ENCODE measurements around the gene CBLB.

Gene CBLB

GRCh38 chr3:105899516-105899915, 30.7 kb upstream of the CBLB start:
- Histone ChIP-seq H2BK5ac (ENCODE audit: low read length) (no peak overlapping the region), H3K18ac (ENCODE audit: low read length) (no peak overlapping the region), H3K4me3 (ENCODE audit: low read length) (no peak overlapping the region), H3K27me3 (ENCODE audit: insufficient read depth, low read length, poor library complexity) (no peaks in the 10 kb centered on the region), H3K36me3 (ENCODE audit: control insufficient read depth, insufficient read depth, low read length) (no peaks in the 10 kb centered on the region), H3K23ac (ENCODE audit: low read length) (no peak overlapping the region), H2AK5ac (ENCODE audit: low read length) (no peak overlapping the region), H3K4me2 (ENCODE audit: low read length) (no peak overlapping the region), H3K79me1 (ENCODE audit: low read length) (no peaks in the 10 kb centered on the region), H3K56ac (ENCODE audit: low read length) (no peak overlapping the region), H3K4ac (ENCODE audit: low read depth, low read length) (no peak overlapping the region), H2BK15ac (replicated peaks; ENCODE audit: low read depth) (no peak overlapping the region), H3K4me1 (ENCODE audit: control insufficient read depth, low read depth, low read length) (no peaks in the 10 kb centered on the region), H3K27ac (ENCODE audit: low read depth, low read length) (no peak overlapping the region), H3K9ac (ENCODE audit: low read length) (no peak overlapping the region), H3K79me2 (ENCODE audit: control insufficient read depth, insufficient read depth, low read length) (no peaks in the 10 kb centered on the region), H4K8ac (ENCODE audit: low read depth, low read length) (no peak overlapping the region), H2BK120ac (ENCODE audit: low read depth, low read length) (no peak overlapping the region), H4K5ac (ENCODE audit: low read length) (no peak overlapping the region)
- DNase-seq, result peak; percentile 75
- no CpG with 5 or more reads among the region's 2 CpGs for WGBS (ENCODE audit: extremely low coverage, insufficient coverage, low lambda C conversion rate)

- Histone ChIP-seq H2BK15ac (replicated peaks; ENCODE audit: low read depth) (no peak overlapping the region), H3K23ac (ENCODE audit: low read length) (no peak overlapping the region), H2BK120ac (ENCODE audit: low read depth, low read length) (no peak overlapping the region), H2BK5ac (ENCODE audit: low read length) (no peak overlapping the region), H4K8ac (ENCODE audit: low read depth, low read length) (no peak overlapping the region), H3K4me2 (ENCODE audit: low read length) (no peak overlapping the region), H4K5ac (ENCODE audit: low read length) (no peak overlapping the region), H2AK5ac (ENCODE audit: low read length) (no peak overlapping the region), H3K36me3 (ENCODE audit: control insufficient read depth, insufficient read depth, low read length) (no peaks in the 10 kb centered on the region), H3K79me2 (ENCODE audit: control insufficient read depth, insufficient read depth, low read length) (no peaks in the 10 kb centered on the region), H3K4me3 (ENCODE audit: low read length) (no peak overlapping the region), H3K18ac (ENCODE audit: low read length) (no peak overlapping the region), H3K4me1 (ENCODE audit: control insufficient read depth, low read depth, low read length) (no peaks in the 10 kb centered on the region), H3K4ac (ENCODE audit: low read depth, low read length) (no peak overlapping the region), H3K27me3 (ENCODE audit: insufficient read depth, low read length, poor library complexity) (no peaks in the 10 kb centered on the region), H3K56ac (ENCODE audit: low read length) (no peak overlapping the region), H3K9ac (ENCODE audit: low read length) (no peak overlapping the region), H3K27ac (ENCODE audit: low read depth, low read length) (no peak overlapping the region), H3K79me1 (ENCODE audit: low read length) (no peaks in the 10 kb centered on the region)
- no CpG with 5 or more reads among the region's 1 CpG for WGBS (ENCODE audit: extremely low coverage, insufficient coverage, low lambda C conversion rate)
- no peak for DNase-seq
Observed at GRCh38 chr3:105891101-105891500, 22.3 kb upstream of the CBLB start.

- DNase-seq, result no peak
- H3K27ac ChIP-seq (ENCODE audit: low read depth, low read length), result no peak overlapping the region
- H2BK15ac ChIP-seq (replicated peaks; ENCODE audit: low read depth), result no peak overlapping the region
- H3K4me1 ChIP-seq (ENCODE audit: control insufficient read depth, low read depth, low read length), result no peaks in the 10 kb centered on the region
- H3K36me3 ChIP-seq (ENCODE audit: control insufficient read depth, insufficient read depth, low read length), result no peaks in the 10 kb centered on the region
- no peak overlapping the region for H4K8ac ChIP-seq (ENCODE audit: low read depth, low read length)
- no peak overlapping the region for H3K4me2 ChIP-seq (ENCODE audit: low read length)
- no peak overlapping the region for H3K4ac ChIP-seq (ENCODE audit: low read depth, low read length)
- H2BK120ac ChIP-seq (ENCODE audit: low read depth, low read length), result no peak overlapping the region
- no peak overlapping the region for H3K9ac ChIP-seq (ENCODE audit: low read length)
- no peak overlapping the region for H2AK5ac ChIP-seq (ENCODE audit: low read length)
- H3K79me2 ChIP-seq (ENCODE audit: control insufficient read depth, insufficient read depth, low read length), result no peaks in the 10 kb centered on the region
- H3K27me3 ChIP-seq (ENCODE audit: insufficient read depth, low read length, poor library complexity), result no peaks in the 10 kb centered on the region
- no peak overlapping the region for H2BK5ac ChIP-seq (ENCODE audit: low read length)
- H3K79me1 ChIP-seq (ENCODE audit: low read length), result no peaks in the 10 kb centered on the region
- no peak overlapping the region for H3K23ac ChIP-seq (ENCODE audit: low read length)
- no peak overlapping the region for H4K5ac ChIP-seq (ENCODE audit: low read length)
- WGBS (ENCODE audit: extremely low coverage, insufficient coverage, low lambda C conversion rate), result no CpG with 5 or more reads among the region's 4 CpGs
- H3K18ac ChIP-seq (ENCODE audit: low read length), result no peak overlapping the region
- no peak overlapping the region for H3K4me3 ChIP-seq (ENCODE audit: low read length)
- no peak overlapping the region for H3K56ac ChIP-seq (ENCODE audit: low read length)
Observed at GRCh38 chr3:105888621-105889579, 20.1 kb upstream of the CBLB start.

- Histone ChIP-seq H2BK120ac (ENCODE audit: low read depth, low read length) (no peak overlapping the region), H3K27me3 (ENCODE audit: insufficient read depth, low read length, poor library complexity) (no peaks in the 10 kb centered on the region), H4K8ac (ENCODE audit: low read depth, low read length) (no peak overlapping the region), H3K36me3 (ENCODE audit: control insufficient read depth, insufficient read depth, low read length) (no peaks in the 10 kb centered on the region), H3K79me1 (ENCODE audit: low read length) (no peaks in the 10 kb centered on the region), H3K18ac (ENCODE audit: low read length) (no peak overlapping the region), H3K4me3 (ENCODE audit: low read length) (no peak overlapping the region), H2BK15ac (replicated peaks; ENCODE audit: low read depth) (no peak overlapping the region), H4K5ac (ENCODE audit: low read length) (no peak overlapping the region), H3K79me2 (ENCODE audit: control insufficient read depth, insufficient read depth, low read length) (no peaks in the 10 kb centered on the region), H2BK5ac (ENCODE audit: low read length) (no peak overlapping the region), H3K4me1 (ENCODE audit: control insufficient read depth, low read depth, low read length) (no peaks in the 10 kb centered on the region), H3K23ac (ENCODE audit: low read length) (no peak overlapping the region), H2AK5ac (ENCODE audit: low read length) (no peak overlapping the region), H3K4me2 (ENCODE audit: low read length) (no peak overlapping the region), H3K4ac (ENCODE audit: low read depth, low read length) (no peak overlapping the region), H3K27ac (ENCODE audit: low read depth, low read length) (no peak overlapping the region), H3K9ac (ENCODE audit: low read length) (no peak overlapping the region), H3K56ac (ENCODE audit: low read length) (no peak overlapping the region)
- no CpG with 5 or more reads among the region's 2 CpGs for WGBS (ENCODE audit: extremely low coverage, insufficient coverage, low lambda C conversion rate)
- DNase-seq, result no peak
Observed at GRCh38 chr3:105885256-105885655, 16.4 kb upstream of the CBLB start.

- no peak overlapping the region for H2AK5ac ChIP-seq (ENCODE audit: low read length)
- no peak overlapping the region for H3K9ac ChIP-seq (ENCODE audit: low read length)
- no peak overlapping the region for H4K8ac ChIP-seq (ENCODE audit: low read depth, low read length)
- no peaks in the 10 kb centered on the region for H3K79me2 ChIP-seq (ENCODE audit: control insufficient read depth, insufficient read depth, low read length)
- no peaks in the 10 kb centered on the region for H3K79me1 ChIP-seq (ENCODE audit: low read length)
- H3K36me3 ChIP-seq (ENCODE audit: control insufficient read depth, insufficient read depth, low read length), result no peaks in the 10 kb centered on the region
- no peak overlapping the region for H3K4me3 ChIP-seq (ENCODE audit: low read length)
- no peaks in the 10 kb centered on the region for H3K4me1 ChIP-seq (ENCODE audit: control insufficient read depth, low read depth, low read length)
- no peak overlapping the region for H3K4me2 ChIP-seq (ENCODE audit: low read length)
- H3K4ac ChIP-seq (ENCODE audit: low read depth, low read length), result no peak overlapping the region
- H2BK5ac ChIP-seq (ENCODE audit: low read length), result no peak overlapping the region
- H2BK120ac ChIP-seq (ENCODE audit: low read depth, low read length), result no peak overlapping the region
- H3K23ac ChIP-seq (ENCODE audit: low read length), result no peak overlapping the region
- no peak overlapping the region for H3K18ac ChIP-seq (ENCODE audit: low read length)
- no CpG with 5 or more reads among the region's 1 CpG for WGBS (ENCODE audit: extremely low coverage, insufficient coverage, low lambda C conversion rate)
- peak; percentile 48 for DNase-seq
- H2BK15ac ChIP-seq (replicated peaks; ENCODE audit: low read depth), result no peak overlapping the region
- no peak overlapping the region for H4K5ac ChIP-seq (ENCODE audit: low read length)
- no peak overlapping the region for H3K56ac ChIP-seq (ENCODE audit: low read length)
- no peak overlapping the region for H3K27ac ChIP-seq (ENCODE audit: low read depth, low read length)
- H3K27me3 ChIP-seq (ENCODE audit: insufficient read depth, low read length, poor library complexity), result no peaks in the 10 kb centered on the region
Observed at GRCh38 chr3:105883798-105884377, 15.1 kb upstream of the CBLB start.
